MM.1S (cell line): ENCODE measurements around the gene CTSW.

Source experiments
- DNase-seq: peaks from one replicate; pipeline ENCODE4 v3.0.0-alpha.2; 2015
- H2AFZ ChIP-seq: fragments of 300-600 bp; sonication (generic); 2 replicates; pipeline ENCODE4 v1.6.0; 2016; ENCODE audit warnings: antibody characterized with exemption, low read length
- H3F3A ChIP-seq: fragments of 300-600 bp; sonication (generic); 2 replicates; pipeline ENCODE4 v1.6.1; 2016; ENCODE audit warnings: mild to moderate bottlenecking, antibody characterized with exemption, low read length, moderate library complexity, mixed read lengths; ENCODE audit not compliant: insufficient read depth
- H3K27ac ChIP-seq: fragments of 300-600 bp; sonication (generic); 2 replicates; pipeline ENCODE4 v1.5.1; 2016; ENCODE audit warnings: mild to moderate bottlenecking, low read length
- H3K27me3 ChIP-seq: fragments of 300-600 bp; sonication (generic); replicated peaks from 2 replicates; pipeline ENCODE4 v1.6.0; 2016; ENCODE audit warnings: low read length; ENCODE audit not compliant: insufficient read depth
- H3K36me3 ChIP-seq: fragments of 300-600 bp; sonication (generic); replicated peaks from 2 replicates; pipeline ENCODE4 v1.6.1; 2016; ENCODE audit warnings: mild to moderate bottlenecking, low read length, mixed read lengths; ENCODE audit not compliant: insufficient read depth
- H3K4me1 ChIP-seq: fragments of 300-600 bp; sonication (generic); 2 replicates; pipeline ENCODE4 v1.6.1; 2016; ENCODE audit warnings: low read length, mixed read lengths
- H3K4me2 ChIP-seq: fragments of 300-600 bp; sonication (generic); 2 replicates; pipeline ENCODE4 v1.6.0; 2016; ENCODE audit warnings: low read depth, low read length
- H3K4me3 ChIP-seq: fragments of 300-600 bp; sonication (generic); 2 replicates; pipeline ENCODE4 v1.5.1; 2016; ENCODE audit warnings: low read length, mixed read lengths
- H3K79me2 ChIP-seq: fragments of 300-600 bp; sonication (generic); 2 replicates; pipeline ENCODE4 v1.6.1; 2016; ENCODE audit warnings: mixed run types, low read length, mixed read lengths
- H3K9ac ChIP-seq: fragments of 300-600 bp; sonication (generic); 2 replicates; pipeline ENCODE4 v1.6.1; 2016; ENCODE audit warnings: low read length, mixed read lengths
- H3K9me2 ChIP-seq: fragments of 300-600 bp; sonication (generic); replicated peaks from 2 replicates; pipeline ENCODE4 v1.6.1; 2016; ENCODE audit warnings: mild to moderate bottlenecking, low read length, mixed read lengths; ENCODE audit not compliant: insufficient read depth
- H3K9me3 ChIP-seq: fragments of 300-600 bp; sonication (generic); replicated peaks from 2 replicates; pipeline ENCODE4 v1.6.1; 2016; ENCODE audit warnings: mild to moderate bottlenecking, low read length, mixed read lengths; ENCODE audit not compliant: insufficient read depth
- H4K20me1 ChIP-seq: fragments of 300-600 bp; sonication (generic); 2 replicates; pipeline ENCODE4 v1.6.1; 2016; ENCODE audit warnings: mild to moderate bottlenecking, low read length, moderate library complexity, mixed read lengths; ENCODE audit not compliant: insufficient read depth
- EZH2 ChIP-seq: fragments of 300-600 bp; sonication (generic); optimal IDR thresholded peaks from 2 replicates; pipeline ENCODE3; 2017; ENCODE audit warnings: low read depth, mild to moderate bottlenecking, antibody characterized with exemption, low read length, mixed read lengths
- EZH2phosphoT487 ChIP-seq: fragments of 300-600 bp; sonication (generic); IDR thresholded peaks from 2 replicates; pipeline ENCODE4 v1.6.1; 2018; ENCODE audit warnings: antibody characterized with exemption, low read length
- TF ChIP-seq, protein P1 (sequence below): fragments of 300-600 bp; sonication (generic); IDR thresholded peaks from 2 replicates; pipeline ENCODE4 v1.5.1; 2016; ENCODE audit warnings: antibody characterized with exemption, low read length, mixed read lengths

The CTSW gene

DNA sequence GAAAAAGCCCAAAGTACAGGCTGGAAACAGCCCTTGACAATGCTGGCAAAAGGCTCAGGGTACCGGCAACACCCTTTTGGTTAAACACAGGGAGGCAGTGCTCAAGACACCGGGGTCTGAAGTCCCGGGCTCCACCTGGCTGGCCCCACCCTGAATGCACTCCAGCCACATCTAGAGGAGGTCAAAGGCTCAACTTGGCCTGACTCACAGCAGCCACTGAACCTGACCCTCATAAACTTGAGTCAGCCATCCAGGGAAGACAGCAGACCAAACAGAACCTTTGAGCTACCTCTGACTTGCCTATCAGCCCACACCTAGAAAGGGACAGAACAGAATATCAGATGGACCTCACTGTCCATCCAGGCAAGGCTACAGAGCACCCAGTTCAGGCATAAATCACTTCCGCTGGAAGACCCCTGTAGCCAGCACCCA is 25.5 kb upstream of the CTSW start:
- Histone ChIP-seq H3K4me1 (0 out of 2 replicates have a peak, but pooled peaks cover 8% of the 10 kb centered on the region), H3K79me2 (peaks cover 39% of the 10 kb centered on the region), H3K27ac (no peak overlapping the region), H2AFZ (no peak overlapping the region), H3K4me2 (no peak overlapping the region), H4K20me1 (peaks cover 28% of the 10 kb centered on the region), H3K36me3 (peaks cover 24% of the 10 kb centered on the region), H3K9me2 (no peaks in the 10 kb centered on the region), H3K9ac (no peak overlapping the region), H3K9me3 (no peaks in the 10 kb centered on the region), H3F3A (peaks cover 40% of the 10 kb centered on the region), H3K27me3 (no peaks in the 10 kb centered on the region), H3K4me3 (no peak overlapping the region)
- no peak for DNase-seq
- TF ChIP-seq, protein P1, sequence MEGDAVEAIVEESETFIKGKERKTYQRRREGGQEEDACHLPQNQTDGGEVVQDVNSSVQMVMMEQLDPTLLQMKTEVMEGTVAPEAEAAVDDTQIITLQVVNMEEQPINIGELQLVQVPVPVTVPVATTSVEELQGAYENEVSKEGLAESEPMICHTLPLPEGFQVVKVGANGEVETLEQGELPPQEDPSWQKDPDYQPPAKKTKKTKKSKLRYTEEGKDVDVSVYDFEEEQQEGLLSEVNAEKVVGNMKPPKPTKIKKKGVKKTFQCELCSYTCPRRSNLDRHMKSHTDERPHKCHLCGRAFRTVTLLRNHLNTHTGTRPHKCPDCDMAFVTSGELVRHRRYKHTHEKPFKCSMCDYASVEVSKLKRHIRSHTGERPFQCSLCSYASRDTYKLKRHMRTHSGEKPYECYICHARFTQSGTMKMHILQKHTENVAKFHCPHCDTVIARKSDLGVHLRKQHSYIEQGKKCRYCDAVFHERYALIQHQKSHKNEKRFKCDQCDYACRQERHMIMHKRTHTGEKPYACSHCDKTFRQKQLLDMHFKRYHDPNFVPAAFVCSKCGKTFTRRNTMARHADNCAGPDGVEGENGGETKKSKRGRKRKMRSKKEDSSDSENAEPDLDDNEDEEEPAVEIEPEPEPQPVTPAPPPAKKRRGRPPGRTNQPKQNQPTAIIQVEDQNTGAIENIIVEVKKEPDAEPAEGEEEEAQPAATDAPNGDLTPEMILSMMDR: no peak
- no peak for TF ChIP-seq EZH2
- no peak for TF ChIP-seq EZH2phosphoT487

DNA sequence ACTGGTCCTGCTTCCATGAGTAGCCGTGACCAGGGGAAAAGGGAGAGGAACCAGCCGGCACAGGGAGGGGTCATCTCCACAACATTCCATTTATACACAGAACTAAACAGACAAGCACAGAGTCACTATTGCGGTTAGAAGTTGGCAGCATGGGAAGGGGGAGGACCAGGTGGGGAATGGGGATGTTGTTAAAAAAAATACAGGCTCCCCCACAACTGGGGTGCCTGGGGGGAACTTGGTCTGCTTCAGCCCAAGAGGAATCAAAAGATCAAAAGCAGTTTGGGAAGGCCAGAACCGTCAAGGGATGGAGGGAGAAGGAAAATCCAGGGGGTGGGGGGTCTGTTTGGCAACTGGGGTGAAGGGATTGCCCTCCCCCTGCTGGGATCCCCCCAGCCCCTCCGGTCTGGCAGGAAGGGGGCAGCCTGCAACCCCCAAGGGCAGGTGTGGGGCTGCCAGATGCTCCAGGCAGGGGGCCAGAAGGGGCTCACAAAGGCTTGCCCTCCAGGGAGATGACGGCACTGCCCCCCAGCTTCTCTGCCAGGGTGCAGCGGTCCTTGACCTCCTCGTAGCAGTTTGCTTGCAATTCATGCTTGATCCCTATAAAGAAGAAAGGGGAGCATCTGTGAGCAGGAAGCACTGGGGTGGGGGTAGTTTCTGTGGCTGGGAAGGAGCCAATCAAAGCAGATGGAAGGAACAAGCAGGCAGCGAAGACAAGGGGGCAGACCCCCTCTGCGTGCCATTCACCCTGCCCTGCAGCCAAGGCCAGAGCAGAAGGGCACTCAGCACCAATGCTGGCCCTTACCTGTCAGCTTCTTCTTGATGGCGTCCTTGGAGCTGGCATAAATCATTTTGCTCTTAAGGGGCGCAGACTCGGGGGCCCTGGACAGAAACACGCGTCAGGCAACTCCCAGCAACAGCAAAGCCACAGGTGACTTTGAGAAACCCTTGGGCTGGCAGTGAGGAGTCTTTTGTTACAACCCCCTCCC is 24.5 kb upstream of the CTSW start:
- Histone ChIP-seq H3K4me2 (no peak overlapping the region), H3K9ac (no peak overlapping the region), H3F3A (peaks cover 50% of the 10 kb centered on the region), H3K27ac (no peak overlapping the region), H3K9me2 (no peaks in the 10 kb centered on the region), H2AFZ (no peak overlapping the region), H3K4me1 (0 out of 2 replicates have a peak, but pooled peaks cover 8% of the 10 kb centered on the region), H3K27me3 (no peaks in the 10 kb centered on the region), H3K79me2 (peaks cover 39% of the 10 kb centered on the region), H3K4me3 (no peak overlapping the region), H4K20me1 (peaks cover 28% of the 10 kb centered on the region), H3K36me3 (peaks cover 24% of the 10 kb centered on the region), H3K9me3 (no peaks in the 10 kb centered on the region)
- TF ChIP-seq EZH2phosphoT487 (no peak), EZH2 (no peak)
- TF ChIP-seq, protein P1: no peak
- no peak for DNase-seq

DNA sequence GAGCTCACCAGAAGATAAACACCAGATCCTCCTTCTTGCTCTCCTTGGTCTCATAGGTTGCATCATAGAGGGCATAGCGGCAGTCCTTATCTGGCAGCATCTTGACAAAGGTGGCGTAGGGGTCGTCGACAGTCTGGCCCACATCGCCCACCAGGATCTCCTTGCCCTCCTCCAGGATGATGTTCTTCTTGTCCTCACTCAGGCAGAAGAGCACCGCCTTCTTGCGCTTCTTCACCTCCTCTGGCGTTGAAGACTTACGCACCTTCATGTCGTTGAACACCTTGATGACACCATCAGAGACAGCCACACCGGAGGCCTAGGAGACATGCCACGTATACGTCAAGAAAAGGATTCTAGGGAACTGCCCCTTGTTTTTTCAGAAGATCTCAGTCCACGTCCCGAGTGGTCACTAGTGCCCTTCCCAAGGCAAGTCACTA is 23.7 kb upstream of the CTSW start:
- Histone ChIP-seq H2AFZ (no peak overlapping the region), H3K79me2 (peaks cover 44% of the 10 kb centered on the region), H3K4me2 (peak overlapping the region; percentile 76; the same call in 1 of the 2 replicates), H3K4me3 (no peak overlapping the region), H4K20me1 (peaks cover 28% of the 10 kb centered on the region), H3K9ac (no peak overlapping the region), H3K27ac (no peak overlapping the region), H3K36me3 (peaks cover 24% of the 10 kb centered on the region), H3K27me3 (no peaks in the 10 kb centered on the region), H3K9me3 (no peaks in the 10 kb centered on the region), H3K4me1 (0 out of 2 replicates have a peak, but pooled peaks cover 8% of the 10 kb centered on the region), H3F3A (peaks cover 58% of the 10 kb centered on the region), H3K9me2 (no peaks in the 10 kb centered on the region)
- TF ChIP-seq EZH2 (no peak), EZH2phosphoT487 (no peak)
- TF ChIP-seq, protein P1: no peak
- DNase-seq: no peak
